Cardiac septum (tissue), 1 donor: ENCODE data around the gene FFAR1. TPM values are rescaled to one million over a fixed set of nuclear protein-coding genes. Genes with fewer than 3 reads are reported as not detected.
A peak's percentile ranks its signal among the peaks of the same experiment; 100 is the strongest.
"Not testable (repeated sequence)": the region's sequence is repeated elsewhere in the genome, so short reads cannot be mapped to it uniquely, and the experiment has no call there.

Experiments
- DNase-seq: peaks from one replicate; pipeline ENCODE4 v3.0.0-alpha.2; 2020; ENCODE audit warnings: low spot score
- intact Hi-C: fragments of 100-400 bp; cut with DNase I; formaldehyde crosslinking; loops from one replicate; pipeline ENCODE4 v1.14.0; 2022
- total RNA-seq: library from RNA; stranded (reverse); fragmentation: NEBNext Ultra II Directional; extraction: Animal tissue kit (Norgen Biotek cat#: 25700); gene quantifications from one replicate; pipeline ENCODE4 v1.2.1, GENCODE V29; 2021
- donor health status: DM: no; HTN: no; CAD: no.

Gene FFAR1
- total RNA-seq, 1 donor from 2014 or later: not detected

- peak; percentile 19 for DNase-seq
- intact Hi-C loops: loop anchor here (5.0 kb wide), 1 partner anchor 101 kb away; no protein-coding TSS in a partner anchor
Measured at GRCh38 chr19:35355791-35356460, 8.2 kb downstream of the FFAR1 start.

GRCh38 chr19:35357867-35358573, 10.3 kb downstream of the FFAR1 start, which contains the start of gene FFAR3:
Gene FFAR3, plus strand, starts transcription at chr19:35358460. Its CDS starts 431 bp downstream, at chr19:35358891.
- intact Hi-C loops: loop anchor here (5.0 kb wide), 1 partner anchor 99 kb away; no protein-coding TSS in a partner anchor

GRCh38 chr19:35358834-35359233, 11.1 kb downstream of the FFAR1 start:
- peak; percentile 35 for DNase-seq
- intact Hi-C loops: loop anchor here (5.0 kb wide), 1 partner anchor 98 kb away; no protein-coding TSS in a partner anchor

More at GRCh38 chr19:35357867-35358573, 10.3 kb downstream of the FFAR1 start, which contains the start of gene FFAR3:
- DNase-seq: peak; percentile 76

- DNase-seq: not testable (repeated sequence)
- intact Hi-C loops: loop anchor here (5.0 kb wide), 1 partner anchor 98 kb away; no protein-coding TSS in a partner anchor
Measured at GRCh38 chr19:35359395-35359794, 11.7 kb downstream of the FFAR1 start.

GRCh38 chr19:35360081-35360480, 12.4 kb downstream of the FFAR1 start:
- intact Hi-C loops, DNase-seq: not testable (repeated sequence)

- intact Hi-C loops: no loop called here
- DNase-seq: no peak
Measured at GRCh38 chr19:35360880-35361420, 13.2 kb downstream of the FFAR1 start.

- intact Hi-C loops: no loop called here
- no peak for DNase-seq
Measured at GRCh38 chr19:35362261-35363000, 14.7 kb downstream of the FFAR1 start.

GRCh38 chr19:35363001-35363590, 15.4 kb downstream of the FFAR1 start:
- DNase-seq: no peak
- intact Hi-C loops: no loop called here

- DNase-seq: no peak
- intact Hi-C loops: no loop called here
Measured at GRCh38 chr19:35363711-35364425, 16.2 kb downstream of the FFAR1 start.

GRCh38 chr19:35365303-35365702, 17.6 kb downstream of the FFAR1 start:
- intact Hi-C loops: no loop called here
- DNase-seq: no peak

- intact Hi-C loops: no loop called here
- DNase-seq: no peak
Measured at GRCh38 chr19:35368378-35368777, 20.7 kb downstream of the FFAR1 start.

GRCh38 chr19:35369522-35369921, 21.8 kb downstream of the FFAR1 start:
- intact Hi-C loops: no loop called here

GRCh38 chr19:35370722-35371121, 23.0 kb downstream of the FFAR1 start, which contains the start of gene GPR42:
Gene GPR42, plus strand, starts transcription at chr19:35371068. Its CDS starts 292 bp downstream, at chr19:35371360.
- intact Hi-C loops: no loop called here
- no peak for DNase-seq

More at GRCh38 chr19:35369522-35369921, 21.8 kb downstream of the FFAR1 start:
- no peak for DNase-seq

GRCh38 chr19:35373492-35373891, 25.8 kb downstream of the FFAR1 start:
- no peak for DNase-seq
- intact Hi-C loops: no loop called here

GRCh38 chr19:35374031-35374430, 26.3 kb downstream of the FFAR1 start:
- intact Hi-C loops, DNase-seq: not testable (repeated sequence)

GRCh38 chr19:35375505-35376307, 28.0 kb downstream of the FFAR1 start:
- no peak for DNase-seq
- intact Hi-C loops: no loop called here

- intact Hi-C loops: no loop called here
- no peak for DNase-seq
Measured at GRCh38 chr19:35377656-35378055, 30.0 kb downstream of the FFAR1 start.

GRCh38 chr19:35378356-35378755, 30.7 kb downstream of the FFAR1 start:
- intact Hi-C loops: no loop called here
- DNase-seq: no peak
